GM23338 (cell line): Measurements from ENCODE around the gene ACOX3. TPM values are rescaled to one million over a fixed set of nuclear protein-coding genes. Genes with fewer than 3 reads are reported as not detected.

ENCODE experiments used
- ETS1 ChIP-seq: IDR thresholded peaks from 2 replicates; pipeline ENCODE4 v1.6.1; 2016; ENCODE audit warnings: antibody characterized with exemption
- EZH2phosphoT487 ChIP-seq: fragments of 200-600 bp; sonication (generic); IDR thresholded peaks from one replicate; pipeline ENCODE4 v1.8.1; 2018; ENCODE audit warnings: antibody characterized with exemption; ENCODE audit not compliant: unreplicated experiment
- JUNB ChIP-seq: IDR thresholded peaks from one replicate; pipeline ENCODE4 v1.6.1; 2016; ENCODE audit warnings: antibody characterized with exemption; ENCODE audit not compliant: unreplicated experiment
- ZNF114 ChIP-seq: fragments of 250-450 bp; sonication (Bioruptor Pico); IDR thresholded peaks from 2 replicates; pipeline ENCODE4 v1.5.0; 2020; ENCODE audit warnings: mild to moderate bottlenecking, moderate library complexity
- ZNF462 ChIP-seq: fragments of 250-450 bp; sonication (Bioruptor Pico); IDR thresholded peaks from 2 replicates; pipeline ENCODE4 v1.5.0; 2020; ENCODE audit warnings: mild to moderate bottlenecking, moderate library complexity
- polyA plus RNA-seq: library from polyadenylated mRNA; unstranded; fragments of >200 nt; fragmentation: Nextera tagmentation; extraction: Ambion mirVana; gene quantifications from 2 replicates; pipeline ENCODE4 v1.2.1, GENCODE V29; 2016
- total RNA-seq: library from RNA; depleted of rRNA; stranded (reverse); fragments of >200 nt; shearing (Covaris generic); gene quantifications from 2 replicates; pipeline ENCODE4 v1.2.3, GENCODE V29; 2014
- TF ChIP-seq, protein P1 (sequence below), 2 experiments: fragments of 200-600 bp in 1 of 2; sonication (generic) in 1 of 2; conservative IDR thresholded peaks; 2 replicates each; pipeline versions ENCODE4 v1.5.1 to v1.6.1; 2016 to 2017; ENCODE audit warnings: antibody characterized with exemption in 2 of 2, low read depth in 2 of 2, mild to moderate bottlenecking in 2 of 2, moderate library complexity in 1 of 2

Gene ACOX3
- total and polyA plus RNA-seq, 2 experiments from 2014 or later, result 6.4 to 17.2 TPM

- TF ChIP-seq ZNF462 (CRISPR knock-in tag) (no peak), ZNF114 (CRISPR knock-in tag) (no peak), EZH2phosphoT487 (no peak), ETS1 (no peak), JUNB (no peak)
- TF ChIP-seq, protein P1, sequence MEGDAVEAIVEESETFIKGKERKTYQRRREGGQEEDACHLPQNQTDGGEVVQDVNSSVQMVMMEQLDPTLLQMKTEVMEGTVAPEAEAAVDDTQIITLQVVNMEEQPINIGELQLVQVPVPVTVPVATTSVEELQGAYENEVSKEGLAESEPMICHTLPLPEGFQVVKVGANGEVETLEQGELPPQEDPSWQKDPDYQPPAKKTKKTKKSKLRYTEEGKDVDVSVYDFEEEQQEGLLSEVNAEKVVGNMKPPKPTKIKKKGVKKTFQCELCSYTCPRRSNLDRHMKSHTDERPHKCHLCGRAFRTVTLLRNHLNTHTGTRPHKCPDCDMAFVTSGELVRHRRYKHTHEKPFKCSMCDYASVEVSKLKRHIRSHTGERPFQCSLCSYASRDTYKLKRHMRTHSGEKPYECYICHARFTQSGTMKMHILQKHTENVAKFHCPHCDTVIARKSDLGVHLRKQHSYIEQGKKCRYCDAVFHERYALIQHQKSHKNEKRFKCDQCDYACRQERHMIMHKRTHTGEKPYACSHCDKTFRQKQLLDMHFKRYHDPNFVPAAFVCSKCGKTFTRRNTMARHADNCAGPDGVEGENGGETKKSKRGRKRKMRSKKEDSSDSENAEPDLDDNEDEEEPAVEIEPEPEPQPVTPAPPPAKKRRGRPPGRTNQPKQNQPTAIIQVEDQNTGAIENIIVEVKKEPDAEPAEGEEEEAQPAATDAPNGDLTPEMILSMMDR (conservative IDR thresholded peaks at IDR 0.05; ENCODE audit: low read depth in 2 of 2), result no peak
Observed at GRCh38 chr4:8472689-8473197, 32.2 kb upstream of the ACOX3 start (continued).
